GM18499 (cell line): ENCODE data around the gene PLEKHM1.
"Not testable (repeated sequence)": the region's sequence is repeated elsewhere in the genome, so short reads cannot be mapped to it uniquely, and the experiment has no call there.

Source experiments
- ATAC-seq: cut with Tn5 transposase; IDR thresholded peaks from one replicate; pipeline ENCODE4 v1.9.1; 2021; ENCODE audit warnings: moderate number of reproducible peaks; ENCODE audit not compliant: insufficient read depth, unreplicated experiment

Gene PLEKHM1

GRCh38 chr17:45468293-45469203, 22.0 kb downstream of the PLEKHM1 start:
- not testable (repeated sequence) for ATAC-seq

- not testable (repeated sequence) for ATAC-seq
Measured at GRCh38 chr17:45461524-45462327, 28.8 kb downstream of the PLEKHM1 start.

GRCh38 chr17:45460422-45460821, 30.1 kb downstream of the PLEKHM1 start:
- ATAC-seq = not testable (repeated sequence)

- ATAC-seq = not testable (repeated sequence)
Measured at GRCh38 chr17:45454341-45454740, 36.2 kb downstream of the PLEKHM1 start.

- not testable (repeated sequence) for ATAC-seq
Measured at GRCh38 chr17:45453731-45454130, 36.8 kb downstream of the PLEKHM1 start.

DNA sequence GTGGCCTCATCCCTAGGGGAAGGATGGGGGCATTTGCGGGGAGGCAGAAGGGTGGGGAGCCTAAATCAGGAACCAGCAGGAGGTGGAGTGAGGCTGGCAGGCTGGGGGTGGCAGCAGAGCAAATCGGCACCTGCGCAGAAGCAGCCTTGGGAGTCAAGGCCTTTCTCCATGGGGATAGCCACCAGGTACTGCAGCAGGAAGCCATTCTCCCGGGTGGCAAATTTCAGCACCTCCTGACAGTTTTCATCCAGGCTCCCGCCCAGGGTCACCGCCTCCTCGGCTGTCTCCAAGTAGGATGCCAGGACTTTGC, 37.3 kb downstream of the PLEKHM1 start:
- not testable (repeated sequence) for ATAC-seq

DNA sequence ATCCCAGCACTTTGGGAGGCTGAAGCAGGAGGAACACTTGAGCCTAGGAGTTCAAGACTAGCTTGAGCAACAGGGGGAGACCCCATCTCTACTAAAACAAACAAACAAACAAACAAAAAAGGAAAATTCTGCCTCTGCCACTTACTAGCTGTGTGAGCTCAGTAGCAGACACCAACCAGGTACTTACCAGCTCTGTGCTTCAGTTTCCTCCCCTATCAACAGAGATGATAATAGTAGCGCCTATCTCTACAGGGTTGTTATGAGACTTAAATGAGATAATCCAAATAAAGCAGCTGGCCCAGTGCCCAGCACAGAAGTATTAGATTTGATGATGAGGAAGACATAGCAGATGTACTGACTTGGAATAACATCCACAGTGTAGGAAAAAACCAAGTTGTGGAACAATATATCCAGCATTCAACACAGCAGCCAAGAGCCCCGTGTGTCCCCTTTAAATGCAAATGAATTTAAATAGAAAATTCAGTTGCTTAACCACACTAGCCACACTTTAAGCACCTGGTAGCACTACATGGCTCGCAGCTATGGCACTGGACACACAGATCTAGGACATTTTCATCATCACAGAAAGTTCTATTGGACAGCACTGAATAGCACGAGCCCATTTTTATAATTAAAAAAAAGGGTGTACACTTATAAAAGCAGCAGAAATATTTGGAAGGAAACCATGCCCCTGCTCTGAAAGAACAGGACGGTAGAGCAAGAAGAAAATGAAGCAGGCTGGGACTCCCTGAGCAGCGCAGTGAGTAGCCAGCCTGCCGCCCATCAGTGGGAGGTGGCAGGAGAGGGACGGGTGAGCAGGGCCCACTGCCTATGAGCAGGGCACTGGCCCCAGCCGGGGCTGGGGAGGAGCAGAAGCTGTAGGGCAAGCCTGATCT, 37.9 kb downstream of the PLEKHM1 start:
- ATAC-seq = not testable (repeated sequence)

DNA sequence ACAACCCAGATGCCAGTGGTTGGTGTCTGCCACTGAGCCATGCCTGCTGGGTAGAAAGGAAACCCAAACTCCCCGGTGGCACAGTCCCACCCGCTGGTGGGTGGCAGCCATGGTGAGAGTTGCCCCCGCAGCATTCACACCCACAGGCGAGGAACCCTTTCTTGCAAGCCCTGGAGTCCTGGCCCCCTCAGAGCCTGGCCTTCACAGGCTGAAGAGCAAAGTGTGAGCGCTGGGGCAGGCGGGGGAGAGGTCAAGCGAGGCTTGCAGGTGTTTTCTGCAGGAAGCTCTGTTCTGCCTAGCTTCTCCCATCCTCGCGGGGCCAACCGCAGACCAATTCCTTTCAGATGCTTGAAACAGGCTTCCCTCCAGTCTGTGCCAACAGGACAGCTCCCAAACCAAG, 38.9 kb downstream of the PLEKHM1 start:
- not testable (repeated sequence) for ATAC-seq

GRCh38 chr17:45451131-45451530, 39.4 kb downstream of the PLEKHM1 start:
- no peak for ATAC-seq

- ATAC-seq = not testable (repeated sequence)
Measured at GRCh38 chr17:45449708-45450329, 40.7 kb downstream of the PLEKHM1 start.

- not testable (repeated sequence) for ATAC-seq
Measured at GRCh38 chr17:45449260-45449659, 41.3 kb downstream of the PLEKHM1 start.

DNA sequence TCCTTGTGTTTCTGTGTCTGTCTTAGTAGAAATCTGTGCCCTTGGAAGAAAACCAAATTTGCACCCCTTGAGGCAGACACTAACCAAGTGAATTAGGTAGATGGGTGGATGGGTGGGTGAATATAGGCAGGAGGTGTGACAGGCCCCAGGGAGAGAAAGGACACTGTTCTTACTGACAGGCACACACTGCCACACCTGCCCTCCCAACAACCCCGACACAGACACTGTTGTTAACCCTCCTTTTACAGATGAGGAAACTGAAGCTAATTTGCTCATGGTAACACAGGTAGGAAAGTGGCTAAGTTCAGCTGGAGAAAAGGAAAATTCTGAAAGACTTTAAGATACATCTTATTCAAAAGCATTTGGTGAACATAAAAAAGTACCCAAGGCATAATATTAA, 42.0 kb downstream of the PLEKHM1 start:
- not testable (repeated sequence) for ATAC-seq

GRCh38 chr17:45448066-45448465, 42.5 kb downstream of the PLEKHM1 start:
- ATAC-seq = not testable (repeated sequence)

GRCh38 chr17:45447650-45448049, 42.9 kb downstream of the PLEKHM1 start:
- ATAC-seq = not testable (repeated sequence)

GRCh38 chr17:45446872-45447625, 43.5 kb downstream of the PLEKHM1 start:
- not testable (repeated sequence) for ATAC-seq

GRCh38 chr17:45445901-45446743, 44.4 kb downstream of the PLEKHM1 start:
- ATAC-seq = not testable (repeated sequence)

DNA sequence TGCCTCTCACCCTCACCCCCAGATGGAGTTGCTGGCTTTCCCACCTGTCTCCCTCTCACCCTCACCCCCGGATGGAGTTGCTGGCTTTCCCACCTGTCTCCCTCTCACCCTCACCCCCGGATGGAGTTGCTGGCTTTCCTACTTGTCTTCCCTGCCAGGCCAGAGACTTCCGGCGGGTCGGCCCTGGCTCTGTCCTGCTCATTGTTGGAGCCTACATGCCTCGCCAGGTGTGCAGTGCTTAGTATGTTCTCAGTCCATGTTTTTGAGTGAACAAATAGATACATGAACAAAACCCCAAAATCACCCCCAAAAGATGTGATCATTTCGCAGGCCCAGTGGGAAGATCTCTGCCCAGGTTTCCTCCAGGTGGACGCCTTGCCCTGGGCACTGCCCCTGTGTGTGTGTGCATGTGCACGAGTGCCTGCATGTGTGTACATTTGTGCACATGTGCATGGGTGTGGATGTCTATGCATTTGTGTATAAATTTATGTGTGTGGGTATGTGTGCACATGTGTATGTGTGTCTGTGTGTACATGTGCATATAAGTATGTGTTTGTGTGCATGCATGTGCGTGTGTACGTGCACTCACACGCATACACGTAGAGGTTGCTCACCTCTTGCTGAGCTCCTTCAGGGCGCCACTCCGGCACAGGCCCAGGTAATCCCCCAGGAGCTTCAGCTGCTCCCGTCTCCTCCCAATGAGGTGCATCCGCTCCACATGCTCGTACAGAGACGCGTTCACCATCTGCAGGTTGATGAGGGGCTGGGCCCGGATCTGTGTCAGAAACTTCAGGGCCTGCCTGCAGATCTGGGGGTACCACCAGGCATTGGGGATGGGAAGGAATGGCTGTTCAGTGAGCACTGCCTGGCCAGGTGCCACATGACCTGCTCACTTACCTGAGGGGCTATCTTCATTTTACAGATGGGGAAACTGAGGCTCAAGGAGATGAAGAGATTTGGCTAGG, 45.4 kb downstream of the PLEKHM1 start:
- not testable (repeated sequence) for ATAC-seq
